ENCODE results near the gene IL3RA. TPM values are rescaled to one million over a fixed set of nuclear protein-coding genes. Genes with fewer than 3 reads are reported as not detected.
A peak's percentile ranks its signal among the peaks of the same experiment; 100 is the strongest.
"Not testable (repeated sequence)": the region's sequence is repeated elsewhere in the genome, so short reads cannot be mapped to it uniquely, and the experiment has no call there.

The IL3RA gene
- total and polyA plus RNA-seq, 3 donors from 2014 or later: 3.4 to 5.5 (median 4.6) TPM

DNA sequence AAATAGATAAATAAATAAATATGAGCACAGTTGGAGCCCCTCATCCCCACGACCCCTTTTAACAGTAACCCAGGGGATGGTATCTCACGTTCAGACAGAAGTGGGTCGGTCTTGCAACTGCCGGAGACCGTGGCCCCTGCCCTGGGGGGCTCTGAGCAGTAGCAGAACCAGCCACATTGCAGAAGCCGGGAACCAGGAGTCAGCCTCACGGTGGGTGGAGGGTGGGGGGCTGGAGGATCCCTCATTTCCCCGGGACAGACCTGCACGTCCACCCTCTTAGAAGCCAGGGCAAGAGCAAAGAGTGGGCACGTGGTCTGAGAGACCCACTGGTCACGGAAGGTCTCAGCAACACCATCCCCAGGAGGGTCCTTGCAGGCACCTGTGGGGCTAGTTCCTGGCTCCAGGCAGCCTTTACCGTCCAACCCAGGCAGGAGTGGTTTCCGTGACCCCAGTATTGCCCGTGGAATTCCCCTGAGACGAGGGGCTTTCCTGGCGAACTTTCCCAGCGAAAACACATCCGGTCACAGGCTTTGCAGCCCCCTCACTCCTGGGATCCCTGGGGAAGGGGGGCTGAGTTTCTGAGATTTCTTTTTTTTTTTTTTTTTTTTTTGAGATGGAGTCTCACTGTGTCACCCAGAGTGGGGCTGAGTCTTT, 8.8 kb upstream of the IL3RA start:
- no peaks in the 10 kb centered on the region for H3K27me3 ChIP-seq
- intact Hi-C loops (cut with DNase I; ENCODE audit: low total_unique reads): no loop called here
- TF ChIP-seq CTCF (IDR thresholded peaks at IDR 0.05) (no peak), POLR2A (IDR thresholded peaks at IDR 0.05) (no peak)
- no peaks in the 10 kb centered on the region for H3K36me3 ChIP-seq (ENCODE audit: low read depth, missing control alignments)
- no peaks in the 10 kb centered on the region for H3K9me3 ChIP-seq
- no peak overlapping the region for H3K27ac ChIP-seq
- WGBS, 2 donors: 60 to 68% methylated on average over 18 of the region's 18 CpGs
- no peak for DNase-seq
- H3K4me3 ChIP-seq: no peak overlapping the region
- no peaks in the 10 kb centered on the region for H3K4me1 ChIP-seq

DNA sequence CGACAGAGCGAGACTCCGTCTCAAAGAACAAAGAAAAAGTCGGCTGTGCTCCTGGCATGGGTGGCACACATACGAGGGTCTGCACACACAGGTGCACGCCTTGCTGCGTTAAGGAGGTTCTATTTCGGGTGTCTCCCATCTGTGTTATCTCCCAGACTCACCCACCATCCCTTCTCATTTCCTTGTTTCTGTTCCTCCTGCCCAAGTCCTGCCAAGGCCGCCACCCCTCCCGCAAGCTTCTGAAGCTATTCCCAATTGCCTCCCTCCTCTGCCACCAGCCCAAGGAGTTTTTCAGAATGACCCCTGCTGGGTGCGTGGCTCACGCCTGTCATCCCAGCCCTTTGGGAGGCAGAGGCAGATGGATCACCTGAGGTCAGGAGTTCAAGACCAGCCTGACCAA, 6.0 kb upstream of the IL3RA start:
- no peak overlapping the region for H3K27ac ChIP-seq
- H3K27me3 ChIP-seq: no peaks in the 10 kb centered on the region
- TF ChIP-seq CTCF (IDR thresholded peaks at IDR 0.05): no peak
- TF ChIP-seq POLR2A (IDR thresholded peaks at IDR 0.05): no peak
- intact Hi-C loops (cut with DNase I; ENCODE audit: low total_unique reads): no loop called here
- H3K4me1 ChIP-seq: no peaks in the 10 kb centered on the region
- no peak for DNase-seq
- no peak overlapping the region for H3K4me3 ChIP-seq
- no peaks in the 10 kb centered on the region for H3K9me3 ChIP-seq
- H3K36me3 ChIP-seq (ENCODE audit: low read depth, missing control alignments): no peaks in the 10 kb centered on the region
- WGBS, 2 donors: 45 to 66% methylated on average over 12 of the region's 12 CpGs

- DNase-seq; H3K9me3 ChIP-seq; intact Hi-C loops (cut with DNase I; ENCODE audit: low total_unique reads); H3K4me3 ChIP-seq; H3K27me3 ChIP-seq; H3K36me3 ChIP-seq (ENCODE audit: low read depth, missing control alignments); H3K4me1 ChIP-seq: not testable (repeated sequence)
- 66 to 73% methylated on average over 4 of the region's 4 CpGs for WGBS, 2 donors
- peak overlapping the region in 1 of 2 donors; percentile 35 for H3K27ac ChIP-seq
Observed at GRCh38 chrX:1332433-1332832, 4.2 kb upstream of the IL3RA start.

- Histone ChIP-seq H3K4me3 (no peak overlapping the region), H3K36me3 (ENCODE audit: low read depth, missing control alignments) (no peaks in the 10 kb centered on the region), H3K27me3 (no peaks in the 10 kb centered on the region), H3K27ac (no peak overlapping the region), H3K9me3 (no peaks in the 10 kb centered on the region), H3K4me1 (peaks cover 5% of the 10 kb centered on the region)
- WGBS, 2 donors: 52 to 59% methylated on average over 10 of the region's 10 CpGs
- intact Hi-C loops (cut with DNase I; ENCODE audit: low total_unique reads): no loop called here
- DNase-seq: peak; percentile 44
- no peak for TF ChIP-seq POLR2A (IDR thresholded peaks at IDR 0.05)
- TF ChIP-seq CTCF (IDR thresholded peaks at IDR 0.05): no peak
Observed at GRCh38 chrX:1334854-1335253, 1.7 kb upstream of the IL3RA start.

GRCh38 chrX:1336948-1337779, 579 bp downstream of the IL3RA start:
- Histone ChIP-seq H3K4me1 (peaks cover 5% of the 10 kb centered on the region), H3K9me3 (no peaks in the 10 kb centered on the region), H3K27ac (peak overlapping the region; percentile 56 to 78), H3K36me3 (ENCODE audit: low read depth, missing control alignments) (no peaks in the 10 kb centered on the region), H3K4me3 (peak overlapping the region; percentile 40 to 47), H3K27me3 (no peaks in the 10 kb centered on the region)
- TF ChIP-seq CTCF (IDR thresholded peaks at IDR 0.05): no peak
- no peak for TF ChIP-seq POLR2A (IDR thresholded peaks at IDR 0.05)
- no peak for DNase-seq
- intact Hi-C loops (cut with DNase I; ENCODE audit: low total_unique reads): no loop called here
- WGBS, 2 donors: 57 to 62% methylated on average over 18 of the region's 18 CpGs
